ENCODE results near the gene MT1A.
A peak's percentile ranks its signal among the peaks of the same experiment; 100 is the strongest.

DNA sequence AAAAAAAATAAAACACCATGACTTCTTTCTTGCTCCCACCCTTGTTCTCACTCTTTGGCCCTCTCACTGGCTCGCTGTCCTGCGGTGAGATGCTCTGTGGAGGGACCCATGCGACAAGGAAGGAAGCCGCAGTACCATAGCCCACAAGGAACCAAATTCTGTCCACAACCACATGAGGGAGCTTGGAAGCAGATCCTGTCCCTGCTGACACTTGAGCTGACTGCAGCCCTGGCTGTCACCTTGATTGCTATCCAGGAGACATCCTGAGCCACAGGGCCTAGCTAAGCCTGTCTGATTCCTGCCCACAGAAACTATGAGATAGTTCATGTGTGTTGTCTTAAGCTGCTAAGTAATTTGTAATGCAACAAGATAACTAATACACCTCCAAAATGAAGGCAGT is 34.9 kb upstream of the MT1A start:
- TF ChIP-seq, protein P1, sequence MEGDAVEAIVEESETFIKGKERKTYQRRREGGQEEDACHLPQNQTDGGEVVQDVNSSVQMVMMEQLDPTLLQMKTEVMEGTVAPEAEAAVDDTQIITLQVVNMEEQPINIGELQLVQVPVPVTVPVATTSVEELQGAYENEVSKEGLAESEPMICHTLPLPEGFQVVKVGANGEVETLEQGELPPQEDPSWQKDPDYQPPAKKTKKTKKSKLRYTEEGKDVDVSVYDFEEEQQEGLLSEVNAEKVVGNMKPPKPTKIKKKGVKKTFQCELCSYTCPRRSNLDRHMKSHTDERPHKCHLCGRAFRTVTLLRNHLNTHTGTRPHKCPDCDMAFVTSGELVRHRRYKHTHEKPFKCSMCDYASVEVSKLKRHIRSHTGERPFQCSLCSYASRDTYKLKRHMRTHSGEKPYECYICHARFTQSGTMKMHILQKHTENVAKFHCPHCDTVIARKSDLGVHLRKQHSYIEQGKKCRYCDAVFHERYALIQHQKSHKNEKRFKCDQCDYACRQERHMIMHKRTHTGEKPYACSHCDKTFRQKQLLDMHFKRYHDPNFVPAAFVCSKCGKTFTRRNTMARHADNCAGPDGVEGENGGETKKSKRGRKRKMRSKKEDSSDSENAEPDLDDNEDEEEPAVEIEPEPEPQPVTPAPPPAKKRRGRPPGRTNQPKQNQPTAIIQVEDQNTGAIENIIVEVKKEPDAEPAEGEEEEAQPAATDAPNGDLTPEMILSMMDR (optimal IDR thresholded peaks at IDR 0.05 in 1 of 3, IDR thresholded peaks at IDR 0.05 in 1 of 3, conservative IDR thresholded peaks at IDR 0.05 in 1 of 3; ENCODE audit: extremely low read depth in 1 of 3, insufficient read depth in 2 of 3, low read length in 3 of 3): peak; percentile 26 to 70 (median 47)
- TF ChIP-seq EZH2 (IDR thresholded peaks at IDR 0.05; ENCODE audit: low read length): no peak

All from keratinocyte (primary cell).